Testis (tissue), 2 donors: Measurements from ENCODE around the gene ESPN.

ENCODE experiments used
- CTCF ChIP-seq, 3 experiments: fragments of 450-650 bp in 2 of 3; fragments of 200-600 bp in 1 of 3; sonication (generic) in 1 of 3; IDR thresholded peaks; one replicate each; pipeline ENCODE4 v1.5.1; 2016 to 2019; ENCODE audit warnings: antibody characterized with exemption in 3 of 3, mild to moderate bottlenecking in 2 of 3, moderate library complexity in 1 of 3
- POLR2A ChIP-seq: fragments of 450-650 bp; IDR thresholded peaks from one replicate; pipeline ENCODE4 v1.6.1; 2017; ENCODE audit warnings: antibody characterized with exemption, mild to moderate bottlenecking, moderate library complexity

DNA sequence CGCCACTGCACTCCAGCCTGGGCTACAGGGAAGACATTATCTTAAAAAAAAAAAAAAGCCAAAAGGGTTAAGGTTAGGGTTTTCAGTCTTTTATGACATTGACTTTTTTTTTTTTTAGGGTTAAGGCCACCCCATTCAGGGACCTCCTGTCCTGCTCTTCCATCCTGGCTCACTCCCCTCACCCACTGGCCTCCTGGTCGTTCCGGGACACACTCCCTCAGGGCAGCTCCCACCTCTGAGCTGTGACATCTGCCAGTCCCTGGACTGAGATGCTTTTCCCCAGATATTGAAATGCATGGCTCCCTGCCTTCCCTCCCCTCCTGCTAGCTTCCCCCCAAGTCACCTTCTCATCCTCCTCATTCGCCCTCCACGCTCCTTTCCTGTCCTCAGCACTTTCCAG, 57.2 kb downstream of the ESPN start:
- TF ChIP-seq CTCF (IDR thresholded peaks at IDR 0.05): no peak
- TF ChIP-seq POLR2A: no peak
